Activated T-helper 9 cell treated with anti-CD3 and anti-CD28 coated beads, Interleukin-2, amount 50 U/mL, for 16 hours (primary cell): ENCODE data around the gene PALM2AKAP2.

Experiments
- DNase-seq: peaks from one replicate; pipeline ENCODE4 v3.0.0-alpha.2; 2020; ENCODE audit warnings: low read depth

PALM2AKAP2 gene

GRCh38 chr9:109771796-109772531, 8.0 kb upstream of the PALM2AKAP2 start:
- no peak for DNase-seq

GRCh38 chr9:109775516-109775915, 4.5 kb upstream of the PALM2AKAP2 start:
- no peak for DNase-seq

DNA sequence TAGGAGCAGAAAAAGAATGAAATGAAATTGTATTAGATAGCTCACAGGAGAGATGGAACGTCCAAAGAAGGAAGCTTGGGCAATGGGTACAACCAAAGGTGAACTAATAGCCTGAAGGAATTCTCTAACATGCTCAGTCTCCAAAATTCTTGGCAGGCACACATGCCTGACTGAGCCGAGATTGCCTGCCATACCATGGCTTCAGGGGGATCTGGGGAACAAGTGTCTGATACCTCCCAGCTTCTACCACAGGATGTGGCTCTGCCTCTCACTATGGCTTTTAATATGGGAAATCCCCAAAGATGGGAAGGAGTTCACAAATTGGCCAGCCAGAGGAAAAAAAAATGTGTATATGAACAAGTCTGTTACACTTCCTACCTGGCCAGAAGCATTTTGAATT, 3.6 kb upstream of the PALM2AKAP2 start:
- no peak for DNase-seq

DNA sequence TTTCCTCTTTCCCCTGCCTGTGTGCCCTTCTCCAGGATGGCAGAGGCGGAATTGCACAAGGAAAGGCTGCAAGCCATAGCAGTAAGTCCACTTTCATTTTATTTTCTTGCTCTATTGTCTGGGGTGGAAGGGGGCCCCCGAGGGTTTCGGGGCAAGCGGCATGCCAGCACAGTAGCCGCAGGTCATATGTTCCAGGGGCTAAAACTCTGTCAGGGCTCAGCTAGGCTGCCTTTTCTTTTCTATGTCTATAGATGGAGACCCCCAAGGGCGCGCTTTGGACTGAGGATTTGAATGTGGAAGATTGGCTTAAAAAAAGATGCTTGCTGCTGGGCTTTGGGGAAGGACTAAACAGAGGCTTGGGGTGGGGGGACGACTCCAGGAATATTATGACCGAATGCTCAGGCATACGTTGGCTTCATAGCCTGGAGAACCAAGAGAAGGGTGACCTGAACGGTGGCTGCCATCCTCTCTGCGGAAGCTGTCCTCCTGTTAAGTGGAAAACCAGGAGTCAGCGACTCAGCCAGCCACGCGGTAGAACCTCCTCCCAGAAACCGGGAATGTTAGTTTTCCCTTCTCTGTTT, 545 bp downstream of the PALM2AKAP2 start:
- no peak for DNase-seq

DNA sequence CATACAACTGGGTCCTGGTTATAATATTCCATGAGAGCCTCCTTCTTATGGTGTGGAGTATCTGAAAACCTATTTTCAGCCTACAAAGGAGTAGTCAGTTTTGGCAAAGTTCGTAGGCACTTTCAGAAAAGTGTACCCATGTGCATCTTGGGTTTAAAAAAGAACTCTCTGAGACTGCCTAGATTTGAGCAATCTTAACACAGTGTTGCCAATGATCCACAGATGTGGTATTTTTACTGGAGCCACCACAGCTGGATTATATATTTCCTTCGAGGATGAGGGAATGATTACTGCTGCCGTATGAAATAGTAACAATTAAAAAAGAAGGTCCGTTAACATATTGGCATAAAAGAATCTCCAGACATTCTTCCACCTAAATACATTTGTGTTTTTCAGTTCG, 1.1 kb downstream of the PALM2AKAP2 start:
- DNase-seq: no peak

DNA sequence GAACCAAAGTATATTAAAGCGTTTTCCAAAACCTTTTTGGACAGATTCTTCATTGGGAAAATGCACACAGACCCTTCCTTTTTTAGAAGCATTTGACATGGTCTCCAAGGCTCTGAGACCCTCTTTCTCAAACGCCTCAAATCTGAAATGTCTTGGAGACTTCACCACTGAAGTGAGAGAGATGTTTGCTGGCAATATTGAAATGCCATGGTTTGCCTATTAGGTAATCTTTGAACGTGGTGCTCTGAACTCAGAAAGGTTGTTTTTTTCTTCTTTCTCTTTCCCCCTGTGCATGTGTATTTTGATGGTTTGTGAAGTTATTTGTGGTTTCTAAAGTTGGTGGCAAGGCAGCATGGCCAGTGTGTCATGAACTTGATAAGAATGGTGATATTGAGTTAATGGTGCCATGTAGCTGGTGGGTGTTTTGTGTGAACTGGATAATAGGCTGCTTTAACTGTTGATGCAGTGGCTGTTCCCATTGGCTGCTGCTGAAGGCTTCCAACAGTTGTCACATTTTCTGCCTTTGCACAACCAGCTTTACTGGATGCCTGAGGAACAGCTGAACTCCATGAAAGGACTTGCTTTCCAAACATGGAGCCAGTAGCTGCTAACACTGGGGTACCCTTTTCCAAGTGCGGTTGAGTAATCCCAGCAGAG, 1.7 kb downstream of the PALM2AKAP2 start:
- DNase-seq: no peak

DNA sequence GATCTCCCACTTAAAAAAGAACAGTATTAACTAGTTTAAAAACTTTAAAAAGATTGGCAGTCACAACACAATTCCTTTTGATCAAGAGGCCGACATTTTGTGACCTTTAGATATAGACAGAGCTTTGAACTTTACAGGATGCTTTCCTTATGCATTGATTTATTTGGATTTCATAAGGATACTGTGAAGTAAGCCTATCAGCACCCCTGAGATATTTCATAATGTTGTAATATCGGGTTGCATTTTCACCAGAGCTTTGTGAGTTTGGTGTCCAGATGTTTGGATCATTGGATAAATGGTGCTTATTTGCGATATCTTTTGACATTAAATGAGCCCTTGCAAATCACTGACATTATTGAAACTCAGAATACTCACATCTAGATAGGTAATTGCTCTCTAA, 7.7 kb downstream of the PALM2AKAP2 start:
- no peak for DNase-seq

- DNase-seq: no peak
Observed at GRCh38 chr9:109789556-109789955, 9.6 kb downstream of the PALM2AKAP2 start.

DNA sequence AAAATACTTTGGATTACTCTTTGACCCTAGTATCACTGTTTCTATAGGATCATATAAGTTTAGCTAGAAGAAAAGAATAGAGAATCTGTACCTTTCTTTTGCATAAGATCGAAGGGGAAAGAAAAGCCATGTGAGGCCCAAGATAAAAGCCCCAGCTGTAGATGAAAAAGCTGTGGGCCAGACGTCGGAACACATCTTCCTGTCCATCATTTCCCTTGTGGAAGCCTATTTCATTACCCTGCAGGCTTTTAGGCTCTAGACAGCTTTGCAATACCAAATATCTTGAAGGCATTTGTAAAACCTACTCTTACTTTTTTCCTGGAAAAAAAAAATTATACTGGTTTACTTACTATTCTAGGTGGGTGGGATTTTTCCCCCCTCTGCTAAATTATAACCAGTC, 10.0 kb downstream of the PALM2AKAP2 start:
- DNase-seq: no peak

DNA sequence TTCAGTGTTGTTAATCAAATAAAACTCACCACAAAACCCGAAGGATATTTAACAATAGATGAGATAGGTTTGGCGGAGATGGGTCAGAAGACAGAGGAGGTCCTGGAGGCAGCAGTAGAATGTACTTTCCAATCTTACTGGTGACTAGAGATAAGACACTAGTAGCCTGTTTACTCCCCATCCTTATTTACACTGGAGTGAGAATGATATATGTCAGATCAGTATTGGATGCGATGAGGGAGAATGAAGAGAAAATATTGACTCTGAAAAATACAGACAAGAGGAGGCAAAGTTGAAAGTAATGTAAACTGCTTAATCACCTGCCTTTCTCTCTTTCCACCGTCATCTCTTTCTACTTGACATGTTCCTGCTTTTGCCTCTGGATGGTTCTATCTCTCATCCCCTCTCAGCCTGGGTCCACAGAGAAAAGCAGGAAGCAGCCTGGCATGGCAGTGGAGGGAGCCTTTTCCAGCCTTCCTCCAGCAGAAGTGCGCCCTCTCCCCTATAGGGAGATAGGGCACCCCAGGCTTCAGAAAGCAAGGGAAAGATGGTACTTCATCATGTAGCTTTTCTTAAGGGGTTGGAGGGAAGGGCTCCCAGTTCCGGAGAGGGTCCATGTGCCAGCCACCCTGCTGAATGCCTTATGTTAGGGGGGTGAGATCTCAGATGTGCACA, 11.1 kb downstream of the PALM2AKAP2 start:
- DNase-seq: no peak

DNA sequence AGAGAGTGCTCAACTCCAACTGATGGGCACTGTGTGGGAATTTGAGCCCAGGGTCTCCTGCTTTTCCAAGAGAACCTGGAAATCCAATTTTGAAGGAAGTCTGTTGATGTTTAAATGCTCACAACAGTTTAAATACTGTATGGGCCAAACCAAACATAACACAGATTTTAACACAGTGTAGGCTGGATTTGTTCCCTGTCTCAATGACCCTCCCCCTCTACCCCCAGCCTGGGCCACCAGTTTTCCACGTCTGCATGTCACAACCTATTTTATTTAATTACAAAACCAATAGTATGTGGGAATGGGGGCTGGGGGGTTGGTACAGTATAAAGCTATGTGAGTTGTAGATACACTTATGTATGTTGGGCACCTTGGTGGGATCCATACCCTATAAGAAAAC, 11.7 kb downstream of the PALM2AKAP2 start:
- no peak for DNase-seq

- no peak for DNase-seq
Observed at GRCh38 chr9:109792951-109793546, 13.1 kb downstream of the PALM2AKAP2 start.

- no peak for DNase-seq
Observed at GRCh38 chr9:109793921-109794320, 13.9 kb downstream of the PALM2AKAP2 start.

GRCh38 chr9:109794361-109795012, 14.5 kb downstream of the PALM2AKAP2 start:
- DNase-seq: no peak

GRCh38 chr9:109795613-109796012, 15.6 kb downstream of the PALM2AKAP2 start:
- no peak for DNase-seq

DNA sequence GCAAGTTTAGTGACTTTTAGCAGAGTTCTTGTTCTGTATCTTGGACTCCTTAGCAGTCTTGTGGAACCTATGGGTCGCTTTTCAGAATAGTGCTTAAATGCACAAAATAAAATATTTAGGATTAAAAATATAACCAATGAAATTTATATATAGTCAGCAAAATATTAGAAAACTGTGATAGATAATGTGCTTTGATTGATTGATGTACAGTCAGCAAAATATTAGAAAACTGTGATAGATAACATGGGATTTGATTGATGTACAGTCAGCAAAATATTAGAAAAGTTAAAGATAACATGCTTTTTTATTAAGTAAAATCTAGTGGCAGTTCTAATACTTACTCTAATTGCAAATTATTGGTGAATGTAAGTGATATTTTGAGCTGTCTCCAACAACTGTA, 16.1 kb downstream of the PALM2AKAP2 start:
- DNase-seq: no peak

DNA sequence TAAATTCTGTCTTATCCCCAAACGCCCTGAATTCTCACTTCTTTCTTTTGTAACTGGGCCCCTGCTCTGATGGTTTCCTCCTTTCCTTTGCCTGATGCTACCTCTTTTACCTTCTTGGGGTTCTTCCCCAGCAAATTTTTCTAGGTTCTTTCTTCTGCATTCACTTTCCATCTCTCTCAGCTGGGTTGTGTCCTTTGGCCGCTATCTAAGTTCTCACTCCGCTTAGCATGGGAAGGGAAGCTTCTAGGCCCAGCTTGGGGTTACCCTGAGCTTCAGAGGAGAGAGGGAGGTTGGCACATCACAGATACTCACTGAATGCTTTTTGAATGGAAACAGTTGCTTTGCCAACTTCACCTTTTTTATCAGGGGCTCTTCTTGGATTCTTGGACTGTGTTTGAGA, 17.0 kb downstream of the PALM2AKAP2 start:
- DNase-seq: no peak

DNA sequence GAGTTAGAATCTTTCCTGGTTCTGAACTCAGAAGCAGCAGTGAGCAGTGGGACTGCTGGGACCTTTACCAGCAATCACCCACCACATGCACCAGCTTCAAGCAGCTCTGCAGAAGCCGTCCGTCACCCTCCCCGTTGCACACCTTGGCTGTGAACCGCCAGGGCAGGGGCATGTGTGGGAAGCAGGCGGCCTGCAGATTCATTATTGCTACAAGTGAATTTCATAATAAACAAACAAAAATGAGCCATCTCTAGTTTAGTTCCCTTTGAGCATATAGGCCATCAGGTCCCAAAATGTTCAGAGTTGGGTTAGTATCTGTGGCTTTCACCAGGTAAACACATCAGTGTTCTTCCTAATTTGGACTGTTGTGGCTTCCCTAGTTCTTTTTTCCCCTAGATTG, 17.5 kb downstream of the PALM2AKAP2 start:
- no peak for DNase-seq

- no peak for DNase-seq
Observed at GRCh38 chr9:109799141-109799540, 19.1 kb downstream of the PALM2AKAP2 start.

- no peak for DNase-seq
Observed at GRCh38 chr9:109799792-109800191, 19.8 kb downstream of the PALM2AKAP2 start.

DNA sequence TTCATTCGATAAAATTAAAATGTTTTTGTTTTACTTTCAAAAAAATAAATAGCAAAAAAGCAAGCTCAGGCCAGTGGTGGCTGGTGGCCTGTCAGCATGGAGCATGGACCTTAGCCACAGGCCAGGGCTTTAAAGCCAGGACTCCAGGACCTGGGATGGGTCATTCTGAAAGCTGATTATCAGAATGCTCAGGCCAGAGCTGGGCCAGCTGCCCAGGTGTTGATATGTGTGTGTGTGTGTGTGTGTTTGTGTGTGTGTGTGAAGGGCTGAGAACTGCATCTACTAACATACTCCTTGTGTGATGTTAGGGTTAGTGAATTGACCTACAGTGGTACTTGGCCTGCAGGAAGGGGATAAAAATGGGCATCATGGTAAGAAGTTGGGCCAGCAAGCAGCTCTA, 21.5 kb downstream of the PALM2AKAP2 start:
- no peak for DNase-seq

DNA sequence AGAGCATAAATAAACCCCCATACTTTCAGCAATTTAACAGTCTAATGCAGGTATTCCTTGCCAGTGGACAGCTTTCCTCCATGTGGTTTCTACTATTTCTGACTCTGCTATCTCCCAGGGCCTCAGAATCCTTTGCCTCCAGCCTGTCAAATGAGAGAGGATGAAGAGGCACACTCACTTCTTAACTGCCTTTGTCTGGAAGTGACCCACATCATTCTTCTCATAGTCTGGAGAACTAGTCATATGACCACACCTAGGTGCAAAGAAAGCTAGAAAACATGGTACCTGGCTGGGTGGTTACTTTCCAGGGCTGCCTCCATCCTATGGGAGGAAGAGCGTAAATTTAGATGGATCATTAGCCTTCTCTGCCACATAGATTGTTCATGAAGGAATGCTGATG, 22.5 kb downstream of the PALM2AKAP2 start:
- DNase-seq: no peak
